CD4-positive, alpha-beta memory T cell (primary cell): ENCODE measurements around the gene SNCAIP. TPM values are rescaled to one million over a fixed set of nuclear protein-coding genes. Genes with fewer than 3 reads are reported as not detected.

ENCODE experiments used
- CTCF ChIA-PET: fragments of 350-600 bp; sonication (Branson Sonifier 250); formaldehyde crosslinking; loops from one replicate; lab custom pipeline; 2021; ENCODE audit warnings: inconsistent platforms; ENCODE audit not compliant: partially characterized antibody; lab: Charles Lee
- POLR2A ChIA-PET: fragments of 350-600 bp; sonication (Branson Sonifier 250); formaldehyde crosslinking; loops from one replicate; lab custom pipeline; 2021; ENCODE audit not compliant: partially characterized antibody; lab: Charles Lee
- DNase-seq, 5 donors: peaks; one replicate each; pipeline versions ENCODE4 v3.0.0 to v3.0.0-alpha.2; 2020 to 2022; ENCODE audit warnings: mixed read lengths in 1 of 5
- H3K27ac ChIP-seq: one replicate; pipeline ENCODE4 v1.7.0; 2013; ENCODE audit warnings: low read depth, low read length
- H3K27me3 ChIP-seq: 2 replicates; pipeline ENCODE4 v1.7.0; 2013; ENCODE audit warnings: mild to moderate bottlenecking, low read length, moderate library complexity; ENCODE audit not compliant: insufficient read depth
- H3K36me3 ChIP-seq: 2 replicates; pipeline ENCODE4 v1.7.0; 2013; ENCODE audit warnings: mild to moderate bottlenecking, low read length, moderate library complexity; ENCODE audit not compliant: insufficient read depth
- H3K4me1 ChIP-seq: 2 replicates; pipeline ENCODE4 v1.7.0; 2013; ENCODE audit warnings: mild to moderate bottlenecking, low read length, moderate library complexity; ENCODE audit not compliant: insufficient read depth
- H3K4me3 ChIP-seq, 2 donors: one replicate each; pipeline ENCODE4 v1.7.0; 2013; ENCODE audit warnings: low read length in 2 of 2, mild to moderate bottlenecking in 1 of 2
- H3K9me3 ChIP-seq, 2 donors: one replicate each; pipeline ENCODE4 v1.7.0; 2013; ENCODE audit warnings: low read length in 2 of 2, control low read depth in 1 of 2; ENCODE audit not compliant: control insufficient read depth in 1 of 2
- H3K27ac Mint-ChIP-seq, 7 donors: one replicate each; pipeline ENCODE4 v1.8.0; 2020 to 2021; ENCODE audit warnings: mixed read lengths in 7 of 7, mild to moderate bottlenecking in 6 of 7, inconsistent platforms in 3 of 7, moderate library complexity in 3 of 7
- H3K27me3 Mint-ChIP-seq, 2 donors: one replicate each; pipeline ENCODE4 v1.8.0; 2020 to 2021; ENCODE audit warnings: mixed read lengths in 2 of 2
- H3K36me3 Mint-ChIP-seq, 2 donors: one replicate each; pipeline ENCODE4 v1.8.0; 2020 to 2021; ENCODE audit warnings: mixed read lengths in 2 of 2, inconsistent platforms in 1 of 2, mild to moderate bottlenecking in 1 of 2
- H3K4me1 Mint-ChIP-seq, 4 donors: one replicate each; pipeline ENCODE4 v1.8.0; 2020 to 2021; ENCODE audit warnings: mixed read lengths in 4 of 4, mild to moderate bottlenecking in 1 of 4
- H3K4me3 Mint-ChIP-seq, 8 donors: one replicate each; pipeline ENCODE4 v1.8.0; 2020 to 2021; ENCODE audit warnings: mixed read lengths in 8 of 8, mild to moderate bottlenecking in 7 of 8, moderate library complexity in 6 of 8, inconsistent platforms in 3 of 8
- H3K9me3 Mint-ChIP-seq, 8 donors: one replicate each; pipeline ENCODE4 v1.8.0; 2020 to 2021; ENCODE audit warnings: mixed read lengths in 8 of 8, mild to moderate bottlenecking in 5 of 8, inconsistent platforms in 3 of 8, moderate library complexity in 1 of 8
- intact Hi-C: fragments of 100-400 bp; cut with micrococcal nuclease; formaldehyde crosslinking; loops from one replicate; pipeline ENCODE4 v1.15.1; 2023
- polyA plus RNA-seq, 2 donors: library from polyadenylated mRNA; unstranded; fragments of 300-500 nt; fragmentation: Illumina TruSeq; gene quantifications; one replicate each; pipeline ENCODE4 v1.2.3, GENCODE V29; 2021
- total RNA-seq, 2 experiments: library from RNA; stranded (reverse); gene quantifications; one replicate each; pipeline ENCODE4 v1.2.3, GENCODE V29; 2021

The SNCAIP gene
- total and polyA plus RNA-seq, 4 experiments from 2014 or later = not detected

GRCh38 chr5:122287101-122287500 lies 24.9 kb upstream of the SNCAIP start:
- Mint-ChIP-seq H3K4me3 (no peak overlapping the region), H3K36me3 (no peaks in the 10 kb centered on the region), H3K27ac (no peak overlapping the region), H3K27me3 (no peaks in the 10 kb centered on the region), H3K9me3 (peaks cover 0 to 16% (median 8%) of the 10 kb centered on the region in 8 donors), H3K4me1 (no peaks in the 10 kb centered on the region)
- no peaks in the 10 kb centered on the region for H3K36me3 ChIP-seq
- CTCF ChIA-PET = no interaction called here
- no peaks in the 10 kb centered on the region for H3K9me3 ChIP-seq
- no peak overlapping the region for H3K27ac ChIP-seq
- no peaks in the 10 kb centered on the region for H3K27me3 ChIP-seq
- no peaks in the 10 kb centered on the region for H3K4me1 ChIP-seq
- intact Hi-C loops = no loop called here
- DNase-seq = no peak
- POLR2A ChIA-PET = no interaction called here
- H3K4me3 ChIP-seq = no peak overlapping the region

GRCh38 chr5:122291000-122291901 lies 20.8 kb upstream of the SNCAIP start:
- H3K4me1 ChIP-seq = no peaks in the 10 kb centered on the region
- ChIA-PET CTCF (no interaction called here), POLR2A (no interaction called here)
- no peak overlapping the region for H3K4me3 ChIP-seq
- no peaks in the 10 kb centered on the region for H3K9me3 ChIP-seq
- no peak for DNase-seq
- H3K27ac Mint-ChIP-seq = no peak overlapping the region
- intact Hi-C loops = no loop called here
- no peaks in the 10 kb centered on the region for H3K27me3 ChIP-seq
- H3K4me3 Mint-ChIP-seq = no peak overlapping the region
- no peaks in the 10 kb centered on the region for H3K27me3 Mint-ChIP-seq
- peaks cover 0 to 6% (median 2%) of the 10 kb centered on the region in 8 donors for H3K9me3 Mint-ChIP-seq
- no peaks in the 10 kb centered on the region for H3K4me1 Mint-ChIP-seq
- no peaks in the 10 kb centered on the region for H3K36me3 ChIP-seq
- no peaks in the 10 kb centered on the region for H3K36me3 Mint-ChIP-seq
- H3K27ac ChIP-seq = no peak overlapping the region

GRCh38 chr5:122292332-122292731 lies 19.7 kb upstream of the SNCAIP start:
- ChIA-PET POLR2A (no interaction called here), CTCF (no interaction called here)
- Histone ChIP-seq H3K27ac (no peak overlapping the region), H3K9me3 (no peaks in the 10 kb centered on the region), H3K27me3 (no peaks in the 10 kb centered on the region), H3K4me3 (no peak overlapping the region), H3K4me1 (no peaks in the 10 kb centered on the region), H3K36me3 (no peaks in the 10 kb centered on the region)
- H3K36me3 Mint-ChIP-seq = no peaks in the 10 kb centered on the region
- no peak for DNase-seq
- intact Hi-C loops = no loop called here
- no peaks in the 10 kb centered on the region for H3K27me3 Mint-ChIP-seq
- H3K4me3 Mint-ChIP-seq = no peak overlapping the region
- no peaks in the 10 kb centered on the region for H3K4me1 Mint-ChIP-seq
- H3K9me3 Mint-ChIP-seq = peaks cover 0 to 6% (median 2%) of the 10 kb centered on the region in 8 donors
- H3K27ac Mint-ChIP-seq = no peak overlapping the region

- Mint-ChIP-seq H3K4me3 (no peak overlapping the region), H3K4me1 (no peaks in the 10 kb centered on the region), H3K27ac (no peak overlapping the region), H3K36me3 (no peaks in the 10 kb centered on the region), H3K27me3 (no peaks in the 10 kb centered on the region), H3K9me3 (peaks cover 0 to 6% (median under 1%) of the 10 kb centered on the region in 8 donors)
- DNase-seq = no peak
- Histone ChIP-seq H3K9me3 (no peaks in the 10 kb centered on the region), H3K4me3 (no peak overlapping the region), H3K4me1 (no peaks in the 10 kb centered on the region), H3K27me3 (no peaks in the 10 kb centered on the region), H3K27ac (no peak overlapping the region), H3K36me3 (no peaks in the 10 kb centered on the region)
- CTCF ChIA-PET = no interaction called here
- POLR2A ChIA-PET = no interaction called here
- intact Hi-C loops = no loop called here
Measured at GRCh38 chr5:122295138-122295537, 16.9 kb upstream of the SNCAIP start.

- Mint-ChIP-seq H3K27ac (no peak overlapping the region), H3K4me3 (no peak overlapping the region), H3K9me3 (peaks cover 0 to 6% (median under 1%) of the 10 kb centered on the region in 8 donors), H3K4me1 (no peaks in the 10 kb centered on the region), H3K27me3 (no peaks in the 10 kb centered on the region), H3K36me3 (no peaks in the 10 kb centered on the region)
- no peaks in the 10 kb centered on the region for H3K4me1 ChIP-seq
- H3K27me3 ChIP-seq = no peaks in the 10 kb centered on the region
- CTCF ChIA-PET = no interaction called here
- no peaks in the 10 kb centered on the region for H3K36me3 ChIP-seq
- intact Hi-C loops = no loop called here
- DNase-seq = no peak
- H3K9me3 ChIP-seq = no peaks in the 10 kb centered on the region
- H3K27ac ChIP-seq = no peak overlapping the region
- POLR2A ChIA-PET = no interaction called here
- no peak overlapping the region for H3K4me3 ChIP-seq
Measured at GRCh38 chr5:122296871-122297270, 15.2 kb upstream of the SNCAIP start.

- Histone ChIP-seq H3K27ac (no peak overlapping the region), H3K27me3 (no peaks in the 10 kb centered on the region), H3K36me3 (no peaks in the 10 kb centered on the region), H3K9me3 (no peaks in the 10 kb centered on the region), H3K4me1 (no peaks in the 10 kb centered on the region), H3K4me3 (no peak overlapping the region)
- H3K27me3 Mint-ChIP-seq = no peaks in the 10 kb centered on the region
- no peak overlapping the region for H3K27ac Mint-ChIP-seq
- no peaks in the 10 kb centered on the region for H3K4me1 Mint-ChIP-seq
- peaks cover 0 to 6% (median under 1%) of the 10 kb centered on the region in 8 donors for H3K9me3 Mint-ChIP-seq
- no peak overlapping the region for H3K4me3 Mint-ChIP-seq
- no peaks in the 10 kb centered on the region for H3K36me3 Mint-ChIP-seq
- CTCF ChIA-PET = no interaction called here
- DNase-seq = no peak
- intact Hi-C loops = no loop called here
- POLR2A ChIA-PET = no interaction called here
Measured at GRCh38 chr5:122297587-122298298, 14.3 kb upstream of the SNCAIP start.

GRCh38 chr5:122300374-122300773 lies 11.7 kb upstream of the SNCAIP start:
- H3K27me3 ChIP-seq = no peaks in the 10 kb centered on the region
- H3K36me3 ChIP-seq = no peaks in the 10 kb centered on the region
- POLR2A ChIA-PET = no interaction called here
- H3K4me1 ChIP-seq = no peaks in the 10 kb centered on the region
- Mint-ChIP-seq H3K4me3 (no peak overlapping the region), H3K36me3 (no peaks in the 10 kb centered on the region), H3K4me1 (no peaks in the 10 kb centered on the region), H3K9me3 (no peaks in the 10 kb centered on the region), H3K27me3 (no peaks in the 10 kb centered on the region), H3K27ac (no peak overlapping the region)
- H3K27ac ChIP-seq = no peak overlapping the region
- intact Hi-C loops = no loop called here
- DNase-seq = no peak
- H3K9me3 ChIP-seq = no peaks in the 10 kb centered on the region
- no peak overlapping the region for H3K4me3 ChIP-seq
- CTCF ChIA-PET = no interaction called here
